NCI-H748 (cell line): ENCODE measurements around the gene BCL6.
A peak's percentile ranks its signal among the peaks of the same experiment; 100 is the strongest.

ENCODE experiments used
- DNase-seq: peaks from one replicate; lab custom pipeline; 2025; ENCODE audit not compliant: unreplicated experiment; lab: John Stamatoyannopoulos, UW

BCL6 gene

GRCh38 chr3:187745201-187746058, at the start of gene BCL6:
Gene BCL6, minus strand, starts transcription at chr3:187745468. Its CDS starts 11,775 bp downstream, at chr3:187733693.
- peak; percentile 80 for DNase-seq

GRCh38 chr3:187794731-187795130, 49.5 kb upstream of the BCL6 start:
- no peak for DNase-seq

GRCh38 chr3:187793618-187794017, 48.4 kb upstream of the BCL6 start:
- DNase-seq, result no peak

- DNase-seq, result no peak
These were observed 47.3 kb upstream of the BCL6 start for GRCh38 chr3:187792521-187792920.

- DNase-seq, result no peak
These were observed 44.6 kb upstream of the BCL6 start for GRCh38 chr3:187789872-187790271.

GRCh38 chr3:187788984-187789857, 44.0 kb upstream of the BCL6 start:
- no peak for DNase-seq

GRCh38 chr3:187783098-187783497, 37.8 kb upstream of the BCL6 start:
- DNase-seq, result no peak

GRCh38 chr3:187782006-187782405, 36.7 kb upstream of the BCL6 start:
- no peak for DNase-seq

GRCh38 chr3:187781001-187781400, 35.7 kb upstream of the BCL6 start:
- DNase-seq, result no peak

- no peak for DNase-seq
These were observed 33.5 kb upstream of the BCL6 start for GRCh38 chr3:187778726-187779125.

GRCh38 chr3:187777331-187777941, 32.2 kb upstream of the BCL6 start:
- no peak for DNase-seq

GRCh38 chr3:187775549-187775948, 30.3 kb upstream of the BCL6 start:
- no peak for DNase-seq

- no peak for DNase-seq
These were observed 29.0 kb upstream of the BCL6 start for GRCh38 chr3:187774185-187774789.

- DNase-seq, result no peak
These were observed 28.2 kb upstream of the BCL6 start for GRCh38 chr3:187773233-187774184.

- no peak for DNase-seq
These were observed 25.0 kb upstream of the BCL6 start for GRCh38 chr3:187770224-187770623.

GRCh38 chr3:187769771-187770170, 24.5 kb upstream of the BCL6 start:
- DNase-seq, result no peak

GRCh38 chr3:187767266-187768012, 22.2 kb upstream of the BCL6 start:
- no peak for DNase-seq

- no peak for DNase-seq
These were observed 20.1 kb upstream of the BCL6 start for GRCh38 chr3:187765342-187765741.
